GM12878 (cell line): ENCODE measurements around the gene MBOAT2. TPM values are rescaled to one million over a fixed set of nuclear protein-coding genes. Genes with fewer than 3 reads are reported as not detected.

Source experiments
- ATAC-seq: fragments of 200-7000 bp; cut with Tn5 transposase; 3 replicates; pipeline ENCODE4 v1.9.1; 2020; ENCODE audit warnings: mild to moderate bottlenecking, moderate library complexity
- BruUV-seq: library from RNA; stranded (reverse); fragments of 400-500 nt; replicated peaks from 2 replicates; lab custom pipeline; 2021; lab: Mats Ljungman, UMichigan
- CTCF ChIA-PET: fragments of 300-600 bp; sonication (Branson Sonifier 250); formaldehyde crosslinking; extraction: SDS; loops from one replicate; lab custom pipeline; 2021; ENCODE audit warnings: inconsistent platforms; lab: Yijun Ruan, JAX
- POLR2A ChIA-PET: fragments of 350-600 bp; formaldehyde crosslinking; extraction: SDS; loops from one replicate; lab custom pipeline; 2021; ENCODE audit warnings: inconsistent platforms; lab: Charles Lee
- RAD21 ChIA-PET: fragments of 300-600 bp; sonication (Branson Sonifier 250); formaldehyde crosslinking; loops from one replicate; lab custom pipeline; 2023; ENCODE audit warnings: antibody characterized with exemption; ENCODE audit not compliant: unreplicated experiment; lab: Charles Lee
- SMC1A ChIA-PET: fragments of 300-600 bp; sonication (Branson Sonifier 250); formaldehyde crosslinking; loops from one replicate; lab custom pipeline; 2023; ENCODE audit not compliant: unreplicated experiment, uncharacterized antibody; lab: Charles Lee
- DNase-seq: peaks from one replicate; pipeline ENCODE4 v3.0.0-alpha.2; 2011; ENCODE audit warnings: low read depth, low spot score
- FAIRE-seq: peaks from 3 replicates; lab custom pipeline; 2011; peaks lifted over from hg19 to GRCh38; lab: Jason Lieb, UNC
- H2AFZ ChIP-seq: 2 replicates; pipeline ENCODE4 v1.6.0; 2011; ENCODE audit warnings: low read depth, low read length, control low read depth; ENCODE audit not compliant: control insufficient read depth
- H3K27ac ChIP-seq: 2 replicates; pipeline ENCODE4 v1.5.1; 2011; ENCODE audit warnings: control low read depth; ENCODE audit not compliant: control insufficient read depth, insufficient read depth
- H3K27me3 ChIP-seq, 2 experiments: replicated peaks in 1 of 2; 2 replicates each; pipeline versions ENCODE4 v1.6.0 to v1.6.1; 2011; ENCODE audit warnings: low read length in 1 of 2; ENCODE audit not compliant: control insufficient read depth in 2 of 2, insufficient read depth in 2 of 2
- H3K36me3 ChIP-seq, 2 experiments: 2 replicates each; pipeline ENCODE4 v1.5.1; 2011; ENCODE audit warnings: low read length in 1 of 2; ENCODE audit not compliant: control insufficient read depth in 2 of 2, insufficient read depth in 2 of 2
- H3K4me1 ChIP-seq: 2 replicates; pipeline ENCODE4 v1.6.1; 2011; ENCODE audit warnings: mild to moderate bottlenecking, low read length, moderate library complexity, mixed read lengths; ENCODE audit not compliant: control insufficient read depth, insufficient read depth
- H3K4me2 ChIP-seq: 2 replicates; pipeline ENCODE4 v1.6.0; 2011; ENCODE audit warnings: control low read depth; ENCODE audit not compliant: control insufficient read depth, insufficient read depth
- H3K4me3 ChIP-seq: fragments of 200-600 bp; sonication (generic); 2 replicates; pipeline ENCODE4 v1.5.1; 2016
- H3K79me2 ChIP-seq: 2 replicates; pipeline ENCODE4 v1.6.0; 2011; ENCODE audit warnings: low read length; ENCODE audit not compliant: control insufficient read depth, insufficient read depth
- H3K9ac ChIP-seq: 2 replicates; pipeline ENCODE4 v1.8.0; 2011; ENCODE audit warnings: low read length, control low read depth, mixed read lengths; ENCODE audit not compliant: control insufficient read depth, insufficient read depth
- H3K9me3 ChIP-seq: replicated peaks from 3 replicates; pipeline ENCODE4 v1.5.1; 2011; ENCODE audit warnings: mild to moderate bottlenecking, low read length; ENCODE audit not compliant: control insufficient read depth, insufficient read depth
- H4K20me1 ChIP-seq: 2 replicates; pipeline ENCODE4 v1.6.0; 2011; ENCODE audit not compliant: control insufficient read depth, insufficient read depth
- SKIL ChIP-seq: fragments of 450-650 bp; IDR thresholded peaks from 2 replicates; pipeline ENCODE4 v1.6.1; 2017; ENCODE audit warnings: mild to moderate bottlenecking, low read depth, inconsistent platforms; ENCODE audit not compliant: poor library complexity, severe bottlenecking
- SUZ12 ChIP-seq: fragments of 200-600 bp; sonication (generic); IDR thresholded peaks from one replicate; pipeline ENCODE4 v1.6.1; 2018; ENCODE audit warnings: antibody characterized with exemption, mild to moderate bottlenecking; ENCODE audit not compliant: unreplicated experiment
- TAF1 ChIP-seq: IDR thresholded peaks from 2 replicates; pipeline ENCODE4 v1.6.1; 2011; ENCODE audit warnings: mild to moderate bottlenecking, low read depth, low read length, borderline replicate concordance
- TCF12 ChIP-seq: IDR thresholded peaks from 2 replicates; pipeline ENCODE4 v1.6.1; 2011; ENCODE audit warnings: low read depth, mild to moderate bottlenecking, low read length
- WRNIP1 ChIP-seq: IDR thresholded peaks from 2 replicates; pipeline ENCODE4 v1.6.1; 2011; ENCODE audit warnings: low read depth, low read length, improper control_type of control experiment, borderline replicate concordance
- ZBTB11 ChIP-seq: fragments of 450-650 bp; formaldehyde crosslinking; IDR thresholded peaks from 2 replicates; pipeline ENCODE4 v1.5.0; 2022; ENCODE audit warnings: mild to moderate bottlenecking, missing genetic modification characterization
- WGBS: methylation state at CpG from one replicate; pipeline ENCODE4 v1.1.6; 2016; ENCODE audit warnings: low lambda C conversion rate; ENCODE audit not compliant: insufficient replicate concordance, insufficient coverage; ENCODE audit errors: missing lambda C conversion rate; 5-methylcytosine and 5-hydroxymethylcytosine counted together
- in situ Hi-C: fragments of 300-500 bp; cut with MboI; formaldehyde crosslinking; loops from 9 replicates; pipeline ENCODE4 v1.14.3; 2018; ENCODE audit warnings: mixed read lengths
- intact Hi-C: fragments of 100-400 bp; cut with micrococcal nuclease; formaldehyde crosslinking; loops from one replicate; pipeline ENCODE4 v1.14.2; 2022; ENCODE audit not compliant: unreplicated experiment
- polyA plus RNA-seq, 11 experiments: library from polyadenylated mRNA; depleted of rRNA in 4 of 11; unstranded in 6 of 11; stranded (reverse) in 5 of 11; fragments of >200 nt; fragmentation: Nextera tagmentation in 4 of 11; fragmentation: Illumina TruSeq in 1 of 11; extraction: Ambion mirVana in 4 of 11; extraction: Trizol in 1 of 11; gene quantifications; 1 replicate in 1 of 11; 2 replicates in 10 of 11; pipeline versions ENCODE4 v1.2.1 to v1.2.3, GENCODE V29; 2011 to 2016; ENCODE audit warnings: inconsistent platforms in 2 of 11, missing spikeins in 2 of 11, low read depth in 1 of 11
- total RNA-seq, 4 experiments: library from RNA; depleted of rRNA in 3 of 4; stranded (reverse); fragments of >200 nt in 3 of 4; fragmentation: Illumina TruSeq in 1 of 4; extraction: Trizol in 1 of 4; gene quantifications; 2 replicates each; pipeline versions ENCODE4 v1.2.1 to v1.2.3, GENCODE V29; 2013 to 2021

Gene MBOAT2
- total and polyA plus RNA-seq, 10 of the 15 experiments (the other 5 are each of a cell fraction or from before 2014, with no cell fraction given) = 0.08 to 40.6 (median 1.8) TPM

GRCh38 chr2:8817221-8817620 lies 186.3 kb downstream of the MBOAT2 start:
- Histone ChIP-seq H3K36me3 (no peaks in the 10 kb centered on the region; a peak in 1 of 4 replicates), H3K9ac (no peak overlapping the region), H3K4me3 (no peak overlapping the region), H3K9me3 (no peaks in the 10 kb centered on the region), H3K4me1 (no peaks in the 10 kb centered on the region), H3K27me3 (no peaks in the 10 kb centered on the region), H2AFZ (no peak overlapping the region), H4K20me1 (no peaks in the 10 kb centered on the region), H3K4me2 (no peak overlapping the region), H3K79me2 (no peaks in the 10 kb centered on the region), H3K27ac (no peak overlapping the region)
- POLR2A ChIA-PET = no interaction called here
- ATAC-seq (no peak), DNase-seq (no peak), FAIRE-seq (no peak)
- intact Hi-C loops = no loop called here
- BruUV-seq = no TSS peak
- CTCF ChIA-PET = no interaction called here
- TF ChIP-seq SKIL = no peak
- no peak for TF ChIP-seq WRNIP1
- no peak for TF ChIP-seq TAF1
- TF ChIP-seq SUZ12 = no peak
- no peak for TF ChIP-seq TCF12
- no peak for TF ChIP-seq ZBTB11 (CRISPR knock-in tag)
- RAD21 ChIA-PET = no interaction called here
- SMC1A ChIA-PET = interaction anchor here (0.7 to 1.8 kb wide), 3 partner anchors 10 to 98 kb away, joined by 3 to 5 read pairs (median 3); no protein-coding TSS in a partner anchor
- WGBS = 100% methylated on average over 1 of the region's 1 CpG
- in situ Hi-C loops = no loop called here
